ENCODE data around the gene KPNB1. TPM values are rescaled to one million over a fixed set of nuclear protein-coding genes. Genes with fewer than 3 reads are reported as not detected.

The KPNB1 gene
- total RNA-seq, 1 experiment from 2014 or later, result 967 TPM

GRCh38 chr17:47731396-47731795 lies 81.7 kb downstream of the KPNB1 start:
- no peak for TF ChIP-seq CTCF (IDR thresholded peaks at IDR 0.05; ENCODE audit: insufficient read depth in 1 of 2, low read depth in 1 of 2, low read length in 1 of 2, severe bottlenecking in 1 of 2, unreplicated experiment in 1 of 2)
- POLR2A ChIA-PET, result no interaction called here
- intact Hi-C loops (cut with micrococcal nuclease; ENCODE audit: unreplicated experiment), result no loop called here
- Mint-ChIP-seq H3K36me3 (ENCODE audit: insufficient read depth, unreplicated experiment) (no peaks in the 10 kb centered on the region), H3K4me1 (ENCODE audit: low read depth, unreplicated experiment) (peaks cover 7% of the 10 kb centered on the region), H3K27ac (ENCODE audit: unreplicated experiment) (no peak overlapping the region), H3K27me3 (ENCODE audit: insufficient read depth, unreplicated experiment) (peaks cover 48% of the 10 kb centered on the region), H3K4me3 (ENCODE audit: unreplicated experiment) (no peak overlapping the region), H3K9me3 (ENCODE audit: unreplicated experiment) (no peaks in the 10 kb centered on the region)
- no peaks in the 10 kb centered on the region for H3K36me3 ChIP-seq (ENCODE audit: control insufficient read depth, insufficient read depth, low read length)
- DNase-seq, result peak in 1 of 2 experiments; percentile 40
- H3K27me3 ChIP-seq (replicated peaks; ENCODE audit: control insufficient read depth, insufficient read depth, low read length), result peaks cover 18% of the 10 kb centered on the region
- BruUV-seq (replicated peaks), result no TSS peak
- no peaks in the 10 kb centered on the region for H3K9me3 ChIP-seq
- CTCF ChIA-PET, result interaction anchor here (2.0 kb wide), 1 partner anchor 13 kb away, joined by 9 read pairs; no protein-coding TSS in a partner anchor
- H3K4me1 ChIP-seq, result peaks cover 9% of the 10 kb centered on the region
- H3K4me3 ChIP-seq (ENCODE audit: low read depth, low read length), result no peak overlapping the region

- H3K4me3 Mint-ChIP-seq (ENCODE audit: unreplicated experiment), result peak overlapping the region; percentile 68
These were observed 82.8 kb downstream of the KPNB1 start for GRCh38 chr17:47732399-47733046.

More at GRCh38 chr17:47732399-47733046, 82.8 kb downstream of the KPNB1 start:
- no peaks in the 10 kb centered on the region for H3K36me3 ChIP-seq (ENCODE audit: control insufficient read depth, insufficient read depth, low read length)
- DNase-seq, result peak in 1 of 2 experiments; percentile 50
- intact Hi-C loops (cut with micrococcal nuclease; ENCODE audit: unreplicated experiment), result loop anchor here (1.0 to 2.0 kb wide), 3 partner anchors 34 to 70 kb away; no protein-coding TSS in a partner anchor
- H3K4me1 Mint-ChIP-seq (ENCODE audit: low read depth, unreplicated experiment), result peaks cover 7% of the 10 kb centered on the region
- BruUV-seq (replicated peaks), result no TSS peak
- ChIA-PET POLR2A (interaction anchor here (0.7 to 1.1 kb wide), 3 partner anchors 82 to 238 kb away, joined by 3 to 4 read pairs (median 4); partner anchors contain the start of genes LRRC46 and MRPL10), CTCF (interaction anchor here (0.6 to 2.0 kb wide), 27 partner anchors 8 to 604 kb away, joined by 3 to 19 read pairs (median 5); partner anchors contain the start of genes CDK5RAP3, KPNB1, LRRC46 and MRPL10)
- no peaks in the 10 kb centered on the region for H3K9me3 ChIP-seq
- peaks cover 9% of the 10 kb centered on the region for H3K4me1 ChIP-seq
- H3K4me3 ChIP-seq (ENCODE audit: low read depth, low read length), result no peak overlapping the region
- no peaks in the 10 kb centered on the region for H3K36me3 Mint-ChIP-seq (ENCODE audit: insufficient read depth, unreplicated experiment)
- H3K27ac Mint-ChIP-seq (ENCODE audit: unreplicated experiment), result no peak overlapping the region
- H3K27me3 Mint-ChIP-seq (ENCODE audit: insufficient read depth, unreplicated experiment), result peaks cover 45% of the 10 kb centered on the region
- no peaks in the 10 kb centered on the region for H3K9me3 Mint-ChIP-seq (ENCODE audit: unreplicated experiment)
- peaks cover 18% of the 10 kb centered on the region for H3K27me3 ChIP-seq (replicated peaks; ENCODE audit: control insufficient read depth, insufficient read depth, low read length)
- no peak for TF ChIP-seq CTCF (IDR thresholded peaks at IDR 0.05; ENCODE audit: insufficient read depth in 1 of 2, low read depth in 1 of 2, low read length in 1 of 2, severe bottlenecking in 1 of 2, unreplicated experiment in 1 of 2)
